SK-N-SH (cell line): ENCODE measurements around the gene TBC1D2B. TPM values are rescaled to one million over a fixed set of nuclear protein-coding genes. Genes with fewer than 3 reads are reported as not detected.

Experiments used
- CTCF ChIA-PET: fragments of 300-600, 350-600 bp; formaldehyde crosslinking; extraction: SDS; loops from one replicate; lab custom pipeline; 2021; lab: Yijun Ruan, JAX
- POLR2A ChIA-PET: fragments of 350-600 bp; sonication (Branson Sonifier 250); formaldehyde crosslinking; extraction: SDS; loops from one replicate; lab custom pipeline; 2020; ENCODE audit warnings: antibody characterized with exemption, inconsistent platforms; lab: Yijun Ruan, JAX
- DNase-seq: peaks from one replicate; pipeline ENCODE4 v3.0.0; 2012
- H2AFZ ChIP-seq: fragments of 200-600 bp; sonication (generic); 2 replicates; pipeline ENCODE4 v1.8.1; 2016; ENCODE audit warnings: antibody characterized with exemption, mild to moderate bottlenecking, low read depth
- H3F3A ChIP-seq: fragments of 200-600 bp; sonication (generic); replicated peaks from 2 replicates; pipeline ENCODE3; 2016; ENCODE audit warnings: antibody characterized with exemption, mild to moderate bottlenecking; ENCODE audit not compliant: insufficient read depth
- H3K27ac ChIP-seq, 2 experiments: fragments of 200-500 bp in 1 of 2; fragments of 200-600 bp in 1 of 2; sonication (Bioruptor generic) in 1 of 2; sonication (generic), shearing (Covaris generic) in 1 of 2; 2 replicates each; pipeline versions ENCODE4 v1.5.1 to v1.6.1; 2014 to 2016; ENCODE audit warnings: low read depth in 2 of 2, inconsistent platforms in 1 of 2, low read length in 1 of 2, mild to moderate bottlenecking in 1 of 2, mixed read lengths in 1 of 2
- H3K27me3 ChIP-seq: fragments of 200-600 bp; sonication (generic), shearing (Covaris generic); 2 replicates; pipeline ENCODE4 v1.6.1; 2016; ENCODE audit warnings: mixed run types; ENCODE audit not compliant: insufficient read depth
- H3K36me3 ChIP-seq, 2 experiments: fragments of 200-500 bp in 1 of 2; fragments of 200-600 bp in 1 of 2; sonication (Bioruptor generic) in 1 of 2; sonication (generic) in 1 of 2; replicated peaks in 1 of 2; 2 replicates each; pipeline versions ENCODE3 to v1.5.1; 2014 to 2016; ENCODE audit warnings: low read length in 1 of 2, mild to moderate bottlenecking in 1 of 2; ENCODE audit not compliant: insufficient read depth in 2 of 2, control insufficient read depth in 1 of 2
- H3K4me1 ChIP-seq, 2 experiments: fragments of 200-500 bp in 1 of 2; fragments of 200-600 bp in 1 of 2; sonication (Bioruptor generic) in 1 of 2; sonication (generic), shearing (Covaris generic) in 1 of 2; 2 replicates each; pipeline versions ENCODE4 v1.5.1 to v1.6.1; 2014 to 2016; ENCODE audit warnings: low read depth in 1 of 2, low read length in 1 of 2, mixed run types in 1 of 2; ENCODE audit not compliant: insufficient read depth in 2 of 2, control insufficient read depth in 1 of 2
- H3K4me2 ChIP-seq: fragments of 200-600 bp; sonication (generic), shearing (Covaris generic); 2 replicates; pipeline ENCODE4 v1.6.1; 2017; ENCODE audit warnings: mixed run types
- H3K4me3 ChIP-seq, 2 experiments: fragments of 200-500 bp in 1 of 2; fragments of 200-600 bp in 1 of 2; sonication (Bioruptor generic) in 1 of 2; sonication (generic), shearing (Covaris generic) in 1 of 2; 2 replicates each; pipeline versions ENCODE4 v1.5.1 to v1.8.1; 2014 to 2016; ENCODE audit warnings: low read depth in 2 of 2, inconsistent platforms in 1 of 2, low read length in 1 of 2, mild to moderate bottlenecking in 1 of 2, mixed read lengths in 1 of 2, moderate library complexity in 1 of 2
- H3K79me2 ChIP-seq: fragments of 200-600 bp; sonication (generic); 2 replicates; pipeline ENCODE4 v1.8.1; 2017; ENCODE audit warnings: mild to moderate bottlenecking; ENCODE audit not compliant: insufficient read depth
- H3K9ac ChIP-seq: fragments of 200-600 bp; sonication (generic); 2 replicates; pipeline ENCODE4 v1.6.1; 2017; ENCODE audit warnings: mixed run types
- H3K9me2 ChIP-seq: fragments of 200-600 bp; sonication (generic); 2 replicates; pipeline ENCODE4 v1.6.1; 2017; ENCODE audit warnings: mixed run types
- H3K9me3 ChIP-seq: fragments of 200-600 bp; sonication (generic); 2 replicates; pipeline ENCODE4 v1.6.1; 2017; ENCODE audit warnings: mixed run types, mild to moderate bottlenecking, moderate library complexity
- H4K20me1 ChIP-seq: fragments of 200-600 bp; sonication (generic); 2 replicates; pipeline ENCODE4 v1.6.1; 2017; ENCODE audit warnings: mild to moderate bottlenecking, mixed run types; ENCODE audit not compliant: insufficient read depth
- ELF1 ChIP-seq: IDR thresholded peaks from 2 replicates; pipeline ENCODE4 v1.4.0; 2012
- EZH2phosphoT487 ChIP-seq: fragments of 200-600 bp; sonication (generic); IDR thresholded peaks from 2 replicates; pipeline ENCODE4 v1.6.1; 2017; ENCODE audit warnings: low read depth, mixed run types, mild to moderate bottlenecking, antibody characterized with exemption, moderate library complexity, borderline replicate concordance
- GATA2 ChIP-seq: sonication (generic); formaldehyde crosslinking; IDR thresholded peaks from 2 replicates; pipeline ENCODE4 v1.5.0; 2020; ENCODE audit warnings: mild to moderate bottlenecking, missing genetic modification reagents
- POLR2AphosphoS5 ChIP-seq: IDR thresholded peaks from 2 replicates; pipeline ENCODE4 v1.6.1; 2012; ENCODE audit warnings: low read depth, low read length
- SIN3A ChIP-seq: IDR thresholded peaks from 2 replicates; pipeline ENCODE4 v1.6.1; 2012; ENCODE audit warnings: low read depth, mild to moderate bottlenecking, low read length, moderate library complexity, borderline replicate concordance
- TEAD4 ChIP-seq: IDR thresholded peaks from 2 replicates; pipeline ENCODE4 v1.4.0; 2012; ENCODE audit warnings: mild to moderate bottlenecking, borderline replicate concordance; ENCODE audit not compliant: insufficient read depth
- YY1 ChIP-seq: IDR thresholded peaks from 2 replicates; pipeline ENCODE4 v1.4.0; 2012; ENCODE audit warnings: low read depth, mild to moderate bottlenecking
- WGBS: methylation state at CpG from one replicate; pipeline ENCODE4 v1.1.6; 2017; ENCODE audit warnings: low lambda C conversion rate; 5-methylcytosine and 5-hydroxymethylcytosine counted together
- polyA plus RNA-seq, 3 experiments: library from polyadenylated mRNA; depleted of rRNA; stranded (reverse); fragments of >200 nt; gene quantifications; 2 replicates each; pipeline ENCODE4 v1.2.3, GENCODE V29; 2012
- TF ChIP-seq, protein P1 (sequence below): IDR thresholded peaks from 2 replicates; pipeline ENCODE4 v1.4.0; 2012; ENCODE audit warnings: low read depth
- TF ChIP-seq, protein P2 (sequence below): IDR thresholded peaks from 2 replicates; pipeline ENCODE4 v1.6.1; 2012; ENCODE audit warnings: mild to moderate bottlenecking, low read depth, low read length, moderate library complexity
- TF ChIP-seq, protein P3 (sequence below): fragments of 150-350 bp; IDR thresholded peaks from 2 replicates; pipeline ENCODE4 v1.6.1; 2016; ENCODE audit warnings: mild to moderate bottlenecking, low read depth, low read length

Gene TBC1D2B
- polyA plus RNA-seq, 1 of the 3 experiments (the other 2 are of a cell fraction) = 19.0 TPM

DNA sequence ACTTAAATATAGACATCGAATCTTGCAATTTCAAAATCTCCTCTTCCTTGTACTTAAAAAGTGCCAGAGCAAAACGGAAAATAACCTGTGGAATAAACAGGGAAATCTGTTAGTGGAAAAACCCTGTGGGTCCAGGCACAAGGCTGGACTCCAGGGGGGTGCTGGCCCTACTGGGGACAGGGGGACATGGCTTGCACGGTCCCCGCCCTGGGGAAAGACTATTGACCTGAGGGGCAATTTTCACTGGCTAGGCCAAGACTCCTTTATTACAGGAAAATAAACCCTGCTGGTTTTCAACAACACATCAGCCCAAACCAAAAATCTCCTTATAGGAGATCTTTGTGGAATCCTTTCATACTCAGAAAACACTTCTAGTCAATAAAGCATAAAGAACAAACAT, 75.9 kb downstream of the TBC1D2B start:
- peaks cover 11 to 43% of the 10 kb centered on the region in 2 experiments for H3K36me3 ChIP-seq

DNA sequence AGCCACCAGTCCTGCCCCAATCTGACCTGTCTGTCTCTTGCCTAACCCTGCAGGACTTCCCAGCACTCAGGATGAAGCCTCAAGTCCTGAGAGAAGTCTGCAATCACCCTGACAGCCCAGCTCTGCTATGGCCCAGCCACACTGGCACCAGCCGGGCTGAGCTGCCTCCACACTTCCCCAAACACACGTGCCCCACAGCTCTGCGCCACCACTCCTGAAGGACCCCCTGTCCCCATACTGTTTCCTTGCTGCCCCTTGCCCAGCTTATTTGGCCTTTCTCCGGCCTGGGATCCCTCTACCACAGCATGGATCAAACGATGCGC, 76.6 kb downstream of the TBC1D2B start:
- no peaks in the 10 kb centered on the region for H3K27me3 ChIP-seq
- H3K79me2 ChIP-seq = peaks cover 6% of the 10 kb centered on the region; the same call in 1 of the 2 replicates
- H3K4me1 ChIP-seq = peaks cover 9 to 63% of the 10 kb centered on the region in 2 experiments; a peak in 3 of 4 replicates
- peaks cover 10% of the 10 kb centered on the region for H3F3A ChIP-seq
- no peak for DNase-seq
- 97% methylated on average over 6 of the region's 6 CpGs for WGBS
- no peak overlapping the region for H3K4me3 ChIP-seq
- ChIA-PET CTCF (interaction anchor here (1.3 to 4.5 kb wide), 4 partner anchors 41 to 240 kb away, joined by 3 to 63 read pairs (median 10); no protein-coding TSS in a partner anchor), POLR2A (no interaction called here)
- no peak overlapping the region for H3K4me2 ChIP-seq
- H3K36me3 ChIP-seq = peaks cover 11 to 36% of the 10 kb centered on the region in 2 experiments
- H3K9me2 ChIP-seq = no peaks in the 10 kb centered on the region
- no peaks in the 10 kb centered on the region for H3K9me3 ChIP-seq
- no peak overlapping the region for H3K27ac ChIP-seq
- TF ChIP-seq GATA2 (CRISPR knock-in tag) (no peak), POLR2AphosphoS5 (no peak)
- TF ChIP-seq, protein P1, sequence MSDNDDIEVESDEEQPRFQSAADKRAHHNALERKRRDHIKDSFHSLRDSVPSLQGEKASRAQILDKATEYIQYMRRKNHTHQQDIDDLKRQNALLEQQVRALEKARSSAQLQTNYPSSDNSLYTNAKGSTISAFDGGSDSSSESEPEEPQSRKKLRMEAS = no peak
- H4K20me1 ChIP-seq = peaks cover 18% of the 10 kb centered on the region
- no peak overlapping the region for H3K9ac ChIP-seq
- H2AFZ ChIP-seq = no peak overlapping the region

More for the DNA sequence above, 75.9 kb downstream of the TBC1D2B start:
- Histone ChIP-seq H3F3A (peaks cover 12% of the 10 kb centered on the region), H3K27me3 (no peaks in the 10 kb centered on the region), H2AFZ (no peak overlapping the region), H4K20me1 (peaks cover 25% of the 10 kb centered on the region), H3K79me2 (peaks cover 6% of the 10 kb centered on the region; the same call in 1 of the 2 replicates), H3K9me2 (no peaks in the 10 kb centered on the region), H3K4me1 (peaks cover 9 to 66% of the 10 kb centered on the region in 2 experiments; a peak in 3 of 4 replicates), H3K9me3 (no peaks in the 10 kb centered on the region), H3K4me3 (no peak overlapping the region), H3K4me2 (no peak overlapping the region), H3K27ac (no peak overlapping the region), H3K9ac (no peak overlapping the region)
- no peak for DNase-seq
- ChIA-PET POLR2A (no interaction called here), CTCF (interaction anchor here (1.9 to 5.3 kb wide), 2 partner anchors 35 to 107 kb away, joined by 9 to 46 read pairs; no protein-coding TSS in a partner anchor)
- 89% methylated on average over 4 of the region's 4 CpGs for WGBS
- TF ChIP-seq EZH2phosphoT487 (no peak), GATA2 (CRISPR knock-in tag) (no peak), YY1 (no peak), TEAD4 (no peak), SIN3A (no peak), ELF1 (no peak)
- TF ChIP-seq, protein P2, sequence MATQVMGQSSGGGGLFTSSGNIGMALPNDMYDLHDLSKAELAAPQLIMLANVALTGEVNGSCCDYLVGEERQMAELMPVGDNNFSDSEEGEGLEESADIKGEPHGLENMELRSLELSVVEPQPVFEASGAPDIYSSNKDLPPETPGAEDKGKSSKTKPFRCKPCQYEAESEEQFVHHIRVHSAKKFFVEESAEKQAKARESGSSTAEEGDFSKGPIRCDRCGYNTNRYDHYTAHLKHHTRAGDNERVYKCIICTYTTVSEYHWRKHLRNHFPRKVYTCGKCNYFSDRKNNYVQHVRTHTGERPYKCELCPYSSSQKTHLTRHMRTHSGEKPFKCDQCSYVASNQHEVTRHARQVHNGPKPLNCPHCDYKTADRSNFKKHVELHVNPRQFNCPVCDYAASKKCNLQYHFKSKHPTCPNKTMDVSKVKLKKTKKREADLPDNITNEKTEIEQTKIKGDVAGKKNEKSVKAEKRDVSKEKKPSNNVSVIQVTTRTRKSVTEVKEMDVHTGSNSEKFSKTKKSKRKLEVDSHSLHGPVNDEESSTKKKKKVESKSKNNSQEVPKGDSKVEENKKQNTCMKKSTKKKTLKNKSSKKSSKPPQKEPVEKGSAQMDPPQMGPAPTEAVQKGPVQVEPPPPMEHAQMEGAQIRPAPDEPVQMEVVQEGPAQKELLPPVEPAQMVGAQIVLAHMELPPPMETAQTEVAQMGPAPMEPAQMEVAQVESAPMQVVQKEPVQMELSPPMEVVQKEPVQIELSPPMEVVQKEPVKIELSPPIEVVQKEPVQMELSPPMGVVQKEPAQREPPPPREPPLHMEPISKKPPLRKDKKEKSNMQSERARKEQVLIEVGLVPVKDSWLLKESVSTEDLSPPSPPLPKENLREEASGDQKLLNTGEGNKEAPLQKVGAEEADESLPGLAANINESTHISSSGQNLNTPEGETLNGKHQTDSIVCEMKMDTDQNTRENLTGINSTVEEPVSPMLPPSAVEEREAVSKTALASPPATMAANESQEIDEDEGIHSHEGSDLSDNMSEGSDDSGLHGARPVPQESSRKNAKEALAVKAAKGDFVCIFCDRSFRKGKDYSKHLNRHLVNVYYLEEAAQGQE = no peak
- TF ChIP-seq, protein P3, sequence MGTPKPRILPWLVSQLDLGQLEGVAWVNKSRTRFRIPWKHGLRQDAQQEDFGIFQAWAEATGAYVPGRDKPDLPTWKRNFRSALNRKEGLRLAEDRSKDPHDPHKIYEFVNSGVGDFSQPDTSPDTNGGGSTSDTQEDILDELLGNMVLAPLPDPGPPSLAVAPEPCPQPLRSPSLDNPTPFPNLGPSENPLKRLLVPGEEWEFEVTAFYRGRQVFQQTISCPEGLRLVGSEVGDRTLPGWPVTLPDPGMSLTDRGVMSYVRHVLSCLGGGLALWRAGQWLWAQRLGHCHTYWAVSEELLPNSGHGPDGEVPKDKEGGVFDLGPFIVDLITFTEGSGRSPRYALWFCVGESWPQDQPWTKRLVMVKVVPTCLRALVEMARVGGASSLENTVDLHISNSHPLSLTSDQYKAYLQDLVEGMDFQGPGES = no peak
